ENCODE measurements around the gene KNTC1.

GRCh38 chr12:122481861-122482260 is 45.2 kb upstream of the KNTC1 start:
- TF ChIP-seq CTCF (IDR thresholded peaks at IDR 0.05; ENCODE audit: insufficient read depth, low read length) (no peak), REST (IDR thresholded peaks at IDR 0.05; ENCODE audit: insufficient replicate concordance, low read depth) (no peak), POLR2AphosphoS5 (IDR thresholded peaks at IDR 0.05; ENCODE audit: low read depth) (no peak), SPI1 (IDR thresholded peaks at IDR 0.05; ENCODE audit: borderline replicate concordance, low read depth) (no peak)

Measured in HL-60 (cell line).